Prostate gland (tissue), 2 donors: ENCODE results near the gene TSPAN7.

ENCODE experiments used
- POLR2A ChIP-seq: fragments of 450-650 bp; IDR thresholded peaks from one replicate; pipeline ENCODE4 v1.6.1; 2016; ENCODE audit warnings: antibody characterized with exemption, mild to moderate bottlenecking
- POLR2AphosphoS5 ChIP-seq: sonication (generic); formaldehyde crosslinking; IDR thresholded peaks from one replicate; pipeline ENCODE4 v1.6.1; 2017; ENCODE audit warnings: antibody characterized with exemption
- TF ChIP-seq, protein P1 (sequence below), 4 experiments: fragments of 200-600 bp in 2 of 4; fragments of 450-650 bp in 2 of 4; sonication (generic) in 2 of 4; IDR thresholded peaks; 1 replicate in 3 of 4; 2 replicates in 1 of 4; pipeline ENCODE4 v1.5.1; 2016 to 2019; ENCODE audit warnings: antibody characterized with exemption in 4 of 4, mild to moderate bottlenecking in 2 of 4, moderate library complexity in 2 of 4

DNA sequence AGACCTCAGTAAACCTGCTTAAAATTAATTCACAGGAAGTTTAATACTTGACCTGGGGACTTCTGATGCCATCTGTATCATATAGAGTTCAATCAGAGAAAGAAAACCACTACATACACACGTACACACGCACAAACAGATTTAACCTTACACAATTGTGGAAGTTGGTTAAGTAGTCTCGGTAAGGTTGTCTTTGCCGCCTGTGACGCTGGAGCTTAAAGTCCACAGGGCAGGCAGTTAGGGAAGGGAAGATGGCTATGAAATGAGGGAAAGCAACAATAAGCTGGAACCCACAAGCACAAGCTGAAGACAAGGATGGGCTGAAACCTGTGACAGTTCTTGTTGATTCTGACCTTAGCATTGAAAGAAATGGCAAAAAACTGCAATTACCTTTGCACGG lies 41.7 kb upstream of the TSPAN7 start:
- TF ChIP-seq, protein P1, sequence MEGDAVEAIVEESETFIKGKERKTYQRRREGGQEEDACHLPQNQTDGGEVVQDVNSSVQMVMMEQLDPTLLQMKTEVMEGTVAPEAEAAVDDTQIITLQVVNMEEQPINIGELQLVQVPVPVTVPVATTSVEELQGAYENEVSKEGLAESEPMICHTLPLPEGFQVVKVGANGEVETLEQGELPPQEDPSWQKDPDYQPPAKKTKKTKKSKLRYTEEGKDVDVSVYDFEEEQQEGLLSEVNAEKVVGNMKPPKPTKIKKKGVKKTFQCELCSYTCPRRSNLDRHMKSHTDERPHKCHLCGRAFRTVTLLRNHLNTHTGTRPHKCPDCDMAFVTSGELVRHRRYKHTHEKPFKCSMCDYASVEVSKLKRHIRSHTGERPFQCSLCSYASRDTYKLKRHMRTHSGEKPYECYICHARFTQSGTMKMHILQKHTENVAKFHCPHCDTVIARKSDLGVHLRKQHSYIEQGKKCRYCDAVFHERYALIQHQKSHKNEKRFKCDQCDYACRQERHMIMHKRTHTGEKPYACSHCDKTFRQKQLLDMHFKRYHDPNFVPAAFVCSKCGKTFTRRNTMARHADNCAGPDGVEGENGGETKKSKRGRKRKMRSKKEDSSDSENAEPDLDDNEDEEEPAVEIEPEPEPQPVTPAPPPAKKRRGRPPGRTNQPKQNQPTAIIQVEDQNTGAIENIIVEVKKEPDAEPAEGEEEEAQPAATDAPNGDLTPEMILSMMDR (IDR thresholded peaks at IDR 0.05), result no peak
- TF ChIP-seq POLR2AphosphoS5 (no peak), POLR2A (no peak)
